ENCODE measurements around the gene FRG2. TPM values are rescaled to one million over a fixed set of nuclear protein-coding genes. Genes with fewer than 3 reads are reported as not detected.
"Not testable (repeated sequence)": the region's sequence is repeated elsewhere in the genome, so short reads cannot be mapped to it uniquely, and the experiment has no call there.

Gene FRG2
- polyA plus RNA-seq, 1 donor (not counting 4 experiments of a cell fraction or from before 2014, with no cell fraction given): not detected

- FAIRE-seq: no peak
- no peak overlapping the region for H3K27ac ChIP-seq (ENCODE audit: control insufficient read depth, insufficient read depth, low read length)
- no peaks in the 10 kb centered on the region for H3K9me1 ChIP-seq (ENCODE audit: control insufficient read depth, extremely low read depth, insufficient read depth, low read length)
- no peak overlapping the region for H3K4me2 ChIP-seq (ENCODE audit: control insufficient read depth, extremely low read depth, insufficient read depth, low read depth, low read length)
- H3K36me3 ChIP-seq (ENCODE audit: control insufficient read depth in 2 of 2, extremely low read depth in 1 of 2, insufficient read depth in 2 of 2, low read length in 2 of 2): no peaks in the 10 kb centered on the region
- TF ChIP-seq CTCF (optimal IDR thresholded peaks at IDR 0.05 in 1 of 3, IDR thresholded peaks at IDR 0.05 in 1 of 3, conservative IDR thresholded peaks at IDR 0.05 in 1 of 3; ENCODE audit: extremely low read depth in 1 of 3, insufficient read depth in 2 of 3, low read length in 3 of 3) (no peak), EZH2 (IDR thresholded peaks at IDR 0.05; ENCODE audit: low read length) (peak; percentile 43)
- dilution Hi-C loops (cut with MboI; ENCODE audit: extremely low pct_ligation_motif_present, low sequenced_read_pairs): no loop called here
- no peak overlapping the region for H2AFZ ChIP-seq (ENCODE audit: control insufficient read depth, low read length)
- H3K27me3 ChIP-seq (ENCODE audit: control insufficient read depth, extremely low read depth, insufficient read depth, low read length): peaks cover 63% of the 10 kb centered on the region
- H3K4me1 ChIP-seq (ENCODE audit: control insufficient read depth, extremely low read depth, insufficient read depth, low read length): no peaks in the 10 kb centered on the region
- no peaks in the 10 kb centered on the region for H3K79me2 ChIP-seq (ENCODE audit: control insufficient read depth, insufficient read depth, low read length)
- H3K9ac ChIP-seq (ENCODE audit: control insufficient read depth, extremely low read depth, insufficient read depth, low read length): no peak overlapping the region
- H3K4me3 ChIP-seq (ENCODE audit: control insufficient read depth in 2 of 3, extremely low read depth in 1 of 3, insufficient read depth in 2 of 3, low read depth in 1 of 3, low read length in 3 of 3): no peak overlapping the region
- DNase-seq (ENCODE audit: low read depth, low spot score): no peak
- H4K20me1 ChIP-seq (ENCODE audit: control insufficient read depth, extremely low read depth, insufficient read depth, low read length): no peaks in the 10 kb centered on the region
- peaks cover 4% of the 10 kb centered on the region for H3K9me3 ChIP-seq (ENCODE audit: control insufficient read depth, low read depth, low read length)
These were observed 11.3 kb downstream of the FRG2 start for GRCh38 chr4:190015538-190016368.

- H3K27ac ChIP-seq (ENCODE audit: control insufficient read depth, insufficient read depth, low read length): no peak overlapping the region
- H4K20me1 ChIP-seq (ENCODE audit: control insufficient read depth, extremely low read depth, insufficient read depth, low read length): no peaks in the 10 kb centered on the region
- dilution Hi-C loops (cut with MboI; ENCODE audit: extremely low pct_ligation_motif_present, low sequenced_read_pairs): no loop called here
- FAIRE-seq: no peak
- no peak overlapping the region for H3K9ac ChIP-seq (ENCODE audit: control insufficient read depth, extremely low read depth, insufficient read depth, low read length)
- DNase-seq (ENCODE audit: low read depth, low spot score): no peak
- H3K4me1 ChIP-seq (ENCODE audit: control insufficient read depth, extremely low read depth, insufficient read depth, low read length): no peaks in the 10 kb centered on the region
- no peak for TF ChIP-seq CTCF (optimal IDR thresholded peaks at IDR 0.05 in 1 of 3, IDR thresholded peaks at IDR 0.05 in 1 of 3, conservative IDR thresholded peaks at IDR 0.05 in 1 of 3; ENCODE audit: extremely low read depth in 1 of 3, insufficient read depth in 2 of 3, low read length in 3 of 3)
- no peak for TF ChIP-seq EZH2 (IDR thresholded peaks at IDR 0.05; ENCODE audit: low read length)
- H3K36me3 ChIP-seq (ENCODE audit: control insufficient read depth in 2 of 2, extremely low read depth in 1 of 2, insufficient read depth in 2 of 2, low read length in 2 of 2): no peaks in the 10 kb centered on the region
- no peaks in the 10 kb centered on the region for H3K9me1 ChIP-seq (ENCODE audit: control insufficient read depth, extremely low read depth, insufficient read depth, low read length)
- peak overlapping the region; percentile 2 for H2AFZ ChIP-seq (ENCODE audit: control insufficient read depth, low read length)
- no peak overlapping the region for H3K4me3 ChIP-seq (ENCODE audit: control insufficient read depth in 2 of 3, extremely low read depth in 1 of 3, insufficient read depth in 2 of 3, low read depth in 1 of 3, low read length in 3 of 3)
- no peaks in the 10 kb centered on the region for H3K79me2 ChIP-seq (ENCODE audit: control insufficient read depth, insufficient read depth, low read length)
- peaks cover 4% of the 10 kb centered on the region for H3K9me3 ChIP-seq (ENCODE audit: control insufficient read depth, low read depth, low read length)
- H3K27me3 ChIP-seq (ENCODE audit: control insufficient read depth, extremely low read depth, insufficient read depth, low read length): peaks cover 55% of the 10 kb centered on the region
- H3K4me2 ChIP-seq (ENCODE audit: control insufficient read depth, extremely low read depth, insufficient read depth, low read depth, low read length): no peak overlapping the region
These were observed 12.1 kb downstream of the FRG2 start for GRCh38 chr4:190014771-190015537.

GRCh38 chr4:189989941-189990340 is 37.1 kb downstream of the FRG2 start:
- H3K79me2 ChIP-seq (ENCODE audit: control insufficient read depth, insufficient read depth, low read length); FAIRE-seq; H4K20me1 ChIP-seq (ENCODE audit: control insufficient read depth, extremely low read depth, insufficient read depth, low read length); H3K4me3 ChIP-seq (ENCODE audit: control insufficient read depth in 2 of 3, extremely low read depth in 1 of 3, insufficient read depth in 2 of 3, low read depth in 1 of 3, low read length in 3 of 3); H3K4me2 ChIP-seq (ENCODE audit: control insufficient read depth, extremely low read depth, insufficient read depth, low read depth, low read length); H3K9me1 ChIP-seq (ENCODE audit: control insufficient read depth, extremely low read depth, insufficient read depth, low read length); dilution Hi-C loops (cut with MboI; ENCODE audit: extremely low pct_ligation_motif_present, low sequenced_read_pairs); H3K36me3 ChIP-seq (ENCODE audit: control insufficient read depth in 2 of 2, extremely low read depth in 1 of 2, insufficient read depth in 2 of 2, low read length in 2 of 2); H3K27ac ChIP-seq (ENCODE audit: control insufficient read depth, insufficient read depth, low read length); H3K4me1 ChIP-seq (ENCODE audit: control insufficient read depth, extremely low read depth, insufficient read depth, low read length); H3K27me3 ChIP-seq (ENCODE audit: control insufficient read depth, extremely low read depth, insufficient read depth, low read length); H3K9me3 ChIP-seq (ENCODE audit: control insufficient read depth, low read depth, low read length); DNase-seq (ENCODE audit: low read depth, low spot score); H2AFZ ChIP-seq (ENCODE audit: control insufficient read depth, low read length); H3K9ac ChIP-seq (ENCODE audit: control insufficient read depth, extremely low read depth, insufficient read depth, low read length): not testable (repeated sequence)
